ENCODE results near the gene PCID2. TPM values are rescaled to one million over a fixed set of nuclear protein-coding genes. Genes with fewer than 3 reads are reported as not detected.

PCID2 gene
- total RNA-seq, 2 experiments from 2014 or later: 65.6 TPM

- peak overlapping the region; percentile 87 for H3K27ac Mint-ChIP-seq
- peak overlapping the region; percentile 94 for H3K4me3 Mint-ChIP-seq
- H3K27me3 Mint-ChIP-seq: no peaks in the 10 kb centered on the region
- peaks cover 31% of the 10 kb centered on the region for H3K36me3 Mint-ChIP-seq
- peaks cover 59% of the 10 kb centered on the region for H3K4me1 Mint-ChIP-seq
- H3K9me3 Mint-ChIP-seq: peaks cover 1% of the 10 kb centered on the region
- no peak for DNase-seq
These were observed 1.0 kb downstream of the PCID2 start for GRCh38 chr13:113207460-113207859.

DNA sequence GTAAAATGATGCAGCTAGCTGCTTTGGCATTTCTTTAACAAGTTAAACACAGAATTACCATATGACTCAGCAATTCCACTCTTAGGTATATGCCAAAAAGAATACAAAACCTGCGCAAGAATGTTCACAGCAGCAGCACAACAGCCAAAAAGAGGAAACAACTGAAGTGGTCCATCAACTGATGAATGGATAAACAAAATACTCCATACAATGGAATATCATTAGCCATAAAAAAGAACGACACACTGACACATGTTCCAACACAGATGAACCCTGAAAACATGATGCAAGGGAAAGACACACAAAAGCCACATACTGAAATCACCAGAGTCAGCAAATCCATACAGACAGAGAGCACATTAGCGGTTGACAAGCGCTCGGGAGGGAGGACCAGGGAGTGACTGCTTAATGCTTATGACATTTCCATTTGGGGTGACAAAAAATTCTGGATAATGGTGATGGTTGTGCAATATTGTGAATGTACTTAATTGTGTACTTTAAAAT, 3.0 kb downstream of the PCID2 start:
- peak overlapping the region; percentile 3 for H3K4me3 Mint-ChIP-seq
- peaks cover 49% of the 10 kb centered on the region for H3K4me1 Mint-ChIP-seq
- DNase-seq: no peak
- peaks cover 19% of the 10 kb centered on the region for H3K36me3 Mint-ChIP-seq
- H3K27ac Mint-ChIP-seq: peak overlapping the region; percentile 49
- H3K9me3 Mint-ChIP-seq: no peaks in the 10 kb centered on the region
- H3K27me3 Mint-ChIP-seq: no peaks in the 10 kb centered on the region

DNA sequence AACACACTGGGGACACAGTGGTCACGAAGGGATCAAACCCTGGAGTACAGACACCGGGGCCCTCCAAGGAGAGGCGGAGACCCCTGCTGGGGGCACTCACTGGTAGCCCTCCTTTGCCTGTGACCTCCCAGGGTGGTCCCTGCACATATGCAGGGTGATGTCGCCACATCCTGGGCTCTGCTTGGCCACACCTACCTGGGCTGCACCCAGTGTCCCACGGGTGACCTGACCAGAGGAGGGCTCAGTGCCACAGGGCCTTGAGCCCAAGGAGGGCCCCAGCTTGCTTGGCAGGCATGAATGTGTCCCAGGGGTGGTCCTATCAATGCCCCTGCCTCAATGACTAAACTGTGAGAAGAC, 4.1 kb downstream of the PCID2 start:
- H3K27me3 Mint-ChIP-seq: no peaks in the 10 kb centered on the region
- H3K4me1 Mint-ChIP-seq: peaks cover 49% of the 10 kb centered on the region
- no peak overlapping the region for H3K4me3 Mint-ChIP-seq
- peaks cover 20% of the 10 kb centered on the region for H3K36me3 Mint-ChIP-seq
- no peaks in the 10 kb centered on the region for H3K9me3 Mint-ChIP-seq
- peak overlapping the region; percentile 45 for H3K27ac Mint-ChIP-seq
- no peak for DNase-seq

GRCh38 chr13:113203507-113204377, 4.7 kb downstream of the PCID2 start:
- H3K36me3 Mint-ChIP-seq: peaks cover 20% of the 10 kb centered on the region
- H3K9me3 Mint-ChIP-seq: no peaks in the 10 kb centered on the region
- H3K27me3 Mint-ChIP-seq: no peaks in the 10 kb centered on the region
- no peak overlapping the region for H3K4me3 Mint-ChIP-seq
- no peak for DNase-seq
- peaks cover 49% of the 10 kb centered on the region for H3K4me1 Mint-ChIP-seq
- peak overlapping the region; percentile 45 for H3K27ac Mint-ChIP-seq

GRCh38 chr13:113202912-113203311, 5.6 kb downstream of the PCID2 start:
- peaks cover 21% of the 10 kb centered on the region for H3K36me3 Mint-ChIP-seq
- peaks cover 49% of the 10 kb centered on the region for H3K4me1 Mint-ChIP-seq
- no peaks in the 10 kb centered on the region for H3K27me3 Mint-ChIP-seq
- no peak overlapping the region for H3K27ac Mint-ChIP-seq
- DNase-seq: no peak
- no peaks in the 10 kb centered on the region for H3K9me3 Mint-ChIP-seq
- H3K4me3 Mint-ChIP-seq: no peak overlapping the region

- H3K4me3 Mint-ChIP-seq: no peak overlapping the region
- H3K27me3 Mint-ChIP-seq: no peaks in the 10 kb centered on the region
- no peak for DNase-seq
- peaks cover 40% of the 10 kb centered on the region for H3K4me1 Mint-ChIP-seq
- H3K36me3 Mint-ChIP-seq: peaks cover 14% of the 10 kb centered on the region
- no peaks in the 10 kb centered on the region for H3K9me3 Mint-ChIP-seq
- H3K27ac Mint-ChIP-seq: no peak overlapping the region
These were observed 6.7 kb downstream of the PCID2 start for GRCh38 chr13:113201815-113202214.

DNA sequence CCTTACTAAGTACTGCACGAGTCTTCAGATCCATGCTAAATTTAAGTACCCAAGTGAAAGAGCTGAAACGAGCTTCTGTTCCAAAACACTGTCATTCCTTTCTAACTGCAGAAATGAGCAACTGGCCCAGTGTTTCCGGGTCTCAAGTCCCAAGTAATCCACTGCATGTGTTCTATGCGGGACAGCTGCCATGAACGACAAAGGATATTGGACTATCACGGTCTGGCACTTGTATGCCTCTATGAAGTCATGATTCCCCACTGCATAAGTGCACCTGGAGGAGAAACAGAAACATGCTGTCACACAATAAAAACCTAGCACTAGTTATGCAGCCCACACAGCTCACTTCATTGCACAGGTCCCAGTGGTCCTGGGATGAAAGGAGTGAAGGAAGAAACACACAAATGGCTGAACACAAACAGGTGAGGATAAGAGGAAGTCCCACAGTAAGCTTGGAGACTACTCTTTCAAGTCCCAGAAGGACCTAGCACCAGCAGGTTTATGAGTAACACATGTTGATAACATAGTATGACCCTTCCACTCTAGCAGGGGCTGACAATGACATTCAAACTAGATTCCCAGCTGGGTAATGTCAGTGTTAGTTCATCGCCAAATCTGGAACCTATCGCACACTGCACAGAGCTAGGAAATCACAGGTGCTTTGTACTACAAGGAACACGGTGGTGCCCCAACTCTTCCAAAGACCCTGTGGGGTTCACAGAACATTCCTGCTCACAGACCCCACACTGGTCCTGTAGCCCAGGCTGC, 11.3 kb downstream of the PCID2 start:
- no peak for DNase-seq
- Mint-ChIP-seq H3K27me3 (no peaks in the 10 kb centered on the region), H3K4me3 (no peak overlapping the region), H3K9me3 (no peaks in the 10 kb centered on the region), H3K36me3 (peaks cover 14% of the 10 kb centered on the region), H3K4me1 (peaks cover 4% of the 10 kb centered on the region), H3K27ac (no peak overlapping the region)

GRCh38 chr13:113195360-113195759, 13.1 kb downstream of the PCID2 start:
- no peak for DNase-seq
- H3K4me1 Mint-ChIP-seq: no peaks in the 10 kb centered on the region
- no peak overlapping the region for H3K4me3 Mint-ChIP-seq
- peaks cover 11% of the 10 kb centered on the region for H3K36me3 Mint-ChIP-seq
- H3K27ac Mint-ChIP-seq: no peak overlapping the region
- H3K27me3 Mint-ChIP-seq: no peaks in the 10 kb centered on the region
- no peaks in the 10 kb centered on the region for H3K9me3 Mint-ChIP-seq

DNA sequence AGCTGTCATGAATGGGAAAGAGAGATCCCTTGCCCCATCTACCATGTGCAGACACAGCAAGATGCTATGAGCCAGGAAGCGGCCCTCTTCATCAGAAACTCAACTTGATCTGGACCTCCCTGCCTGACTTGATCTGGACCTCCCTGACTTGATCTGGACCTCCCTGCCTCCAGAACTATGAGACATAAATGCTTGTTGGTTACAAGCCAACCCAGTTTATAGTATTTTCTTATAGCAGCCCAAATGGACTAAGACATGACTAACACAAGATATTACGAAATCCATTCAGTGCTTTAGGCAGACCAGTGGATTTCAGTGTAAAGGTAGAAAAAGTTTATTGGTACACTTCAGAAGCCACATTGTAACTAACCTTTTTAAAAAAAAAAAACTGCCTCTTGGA, 15.6 kb downstream of the PCID2 start:
- Mint-ChIP-seq H3K27ac (no peak overlapping the region), H3K4me3 (no peak overlapping the region), H3K27me3 (no peaks in the 10 kb centered on the region), H3K4me1 (peaks cover 4% of the 10 kb centered on the region), H3K36me3 (peaks cover 24% of the 10 kb centered on the region), H3K9me3 (no peaks in the 10 kb centered on the region)
- DNase-seq: no peak

DNA sequence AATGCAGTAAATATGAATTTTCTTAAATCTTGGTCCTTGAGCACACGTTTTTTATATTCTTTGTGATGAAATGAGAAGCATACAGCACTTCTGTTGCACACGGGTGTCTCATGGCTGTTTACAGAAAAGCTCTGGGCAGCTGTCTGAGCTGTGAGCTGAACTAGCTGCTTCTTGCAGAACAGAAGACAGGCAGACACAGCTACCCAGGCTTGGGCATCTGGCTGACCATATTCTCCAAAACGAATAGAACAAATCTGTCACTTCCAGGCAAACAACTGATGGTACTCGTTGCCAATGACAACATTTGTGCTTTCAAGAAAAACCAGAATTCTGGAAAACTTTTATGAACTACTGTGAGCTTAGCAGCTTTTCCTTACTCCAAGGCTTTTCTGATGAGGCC, 16.2 kb downstream of the PCID2 start:
- no peaks in the 10 kb centered on the region for H3K27me3 Mint-ChIP-seq
- no peak overlapping the region for H3K27ac Mint-ChIP-seq
- H3K4me1 Mint-ChIP-seq: peaks cover 9% of the 10 kb centered on the region
- peaks cover 28% of the 10 kb centered on the region for H3K36me3 Mint-ChIP-seq
- no peak for DNase-seq
- no peak overlapping the region for H3K4me3 Mint-ChIP-seq
- H3K9me3 Mint-ChIP-seq: no peaks in the 10 kb centered on the region

DNA sequence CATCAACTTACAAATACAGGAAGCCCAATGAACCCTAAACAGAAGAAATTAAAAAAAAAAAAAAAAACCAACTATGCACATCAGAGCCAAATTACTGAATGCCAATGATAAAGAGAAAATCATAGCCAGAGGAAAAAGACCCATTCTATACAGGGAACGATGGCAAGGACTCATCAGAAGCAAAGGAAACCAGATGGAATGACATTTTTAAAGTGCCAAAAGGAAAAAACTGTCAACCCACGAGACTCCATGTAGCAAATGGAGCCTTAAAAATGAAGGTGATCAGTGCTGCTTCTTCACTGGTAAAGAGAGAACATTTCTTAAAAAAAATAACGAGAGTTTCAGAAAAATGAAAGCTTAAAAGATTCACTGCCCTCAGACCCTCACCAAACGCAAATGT, 18.3 kb downstream of the PCID2 start:
- H3K27me3 Mint-ChIP-seq: no peaks in the 10 kb centered on the region
- no peaks in the 10 kb centered on the region for H3K9me3 Mint-ChIP-seq
- H3K4me1 Mint-ChIP-seq: peaks cover 22% of the 10 kb centered on the region
- peaks cover 39% of the 10 kb centered on the region for H3K36me3 Mint-ChIP-seq
- no peak for DNase-seq
- H3K27ac Mint-ChIP-seq: no peak overlapping the region
- H3K4me3 Mint-ChIP-seq: no peak overlapping the region

DNA sequence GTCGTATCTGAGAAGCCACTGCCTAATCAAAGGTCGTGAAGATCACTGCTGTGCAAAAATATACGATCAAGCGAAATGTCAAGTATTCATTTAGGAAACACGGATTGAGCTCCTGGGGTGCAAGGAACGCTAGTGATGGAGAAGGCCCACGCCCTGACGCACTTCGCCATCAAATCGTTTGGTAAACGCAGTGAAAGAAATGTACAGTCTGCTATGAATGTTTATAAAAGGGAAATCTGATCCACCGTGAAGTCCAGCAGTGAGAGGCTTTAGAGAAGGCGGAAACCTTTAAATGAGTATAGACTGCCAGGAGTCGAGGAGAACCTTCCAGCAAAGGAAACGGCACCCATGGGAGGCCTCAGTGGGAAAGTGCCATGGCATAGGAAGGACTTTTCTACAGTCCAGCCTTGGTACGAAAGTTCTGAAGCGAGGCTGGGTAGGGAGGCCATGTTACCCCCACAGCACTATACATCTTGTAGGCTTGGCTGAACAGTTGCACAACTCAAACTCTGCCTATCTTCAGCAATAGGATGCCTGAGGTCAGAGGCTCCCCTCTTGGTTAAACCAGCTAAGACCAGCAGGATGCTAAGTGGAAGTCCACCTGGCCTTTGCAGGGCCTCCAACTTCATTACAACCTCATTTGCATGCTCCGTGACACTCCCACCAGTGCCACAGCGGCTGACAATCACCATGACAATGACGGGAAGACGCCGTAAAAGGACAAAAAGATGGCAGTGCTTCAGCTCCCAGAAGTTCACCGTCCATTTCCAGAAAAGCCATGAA, 20.4 kb downstream of the PCID2 start:
- Mint-ChIP-seq H3K36me3 (peaks cover 36% of the 10 kb centered on the region), H3K4me3 (no peak overlapping the region), H3K4me1 (peaks cover 25% of the 10 kb centered on the region), H3K27ac (no peak overlapping the region), H3K27me3 (no peaks in the 10 kb centered on the region), H3K9me3 (no peaks in the 10 kb centered on the region)
- no peak for DNase-seq

DNA sequence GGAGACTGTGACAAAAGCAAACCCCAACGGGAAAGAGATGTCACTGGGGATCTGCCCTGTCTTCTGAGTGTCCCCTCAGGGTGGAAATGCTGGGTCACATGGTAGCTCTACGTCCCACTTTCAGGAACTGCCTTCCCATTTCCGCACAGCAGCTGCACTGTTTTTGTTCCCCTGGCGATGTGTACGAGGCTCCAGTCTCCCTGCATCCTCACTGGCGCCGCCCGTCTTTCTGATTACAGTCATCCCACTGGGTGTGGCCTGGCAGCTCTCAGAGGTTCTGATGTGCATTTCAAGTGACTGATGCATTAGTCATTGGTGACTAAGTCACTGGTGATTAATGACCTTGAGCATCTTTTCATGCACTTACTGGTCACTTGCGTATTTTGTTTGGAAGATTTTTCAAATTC, 21.2 kb downstream of the PCID2 start:
- DNase-seq: peak; percentile 47
- Mint-ChIP-seq H3K36me3 (peaks cover 36% of the 10 kb centered on the region), H3K9me3 (no peaks in the 10 kb centered on the region), H3K4me1 (peaks cover 25% of the 10 kb centered on the region), H3K4me3 (no peak overlapping the region), H3K27ac (peak overlapping the region; percentile 30), H3K27me3 (no peaks in the 10 kb centered on the region)

GRCh38 chr13:113186061-113186900, 22.2 kb downstream of the PCID2 start:
- Mint-ChIP-seq H3K27ac (peak overlapping the region; percentile 80), H3K36me3 (peaks cover 36% of the 10 kb centered on the region), H3K27me3 (no peaks in the 10 kb centered on the region), H3K9me3 (no peaks in the 10 kb centered on the region), H3K4me3 (no peak overlapping the region), H3K4me1 (peaks cover 25% of the 10 kb centered on the region)
- no peak for DNase-seq
